Esophagus muscularis mucosa (tissue), 4 donors: ENCODE data around the gene TERT.
"Not testable (repeated sequence)": the region's sequence is repeated elsewhere in the genome, so short reads cannot be mapped to it uniquely, and the experiment has no call there.

ENCODE experiments used
- EP300 ChIP-seq: sonication (generic); formaldehyde crosslinking; IDR thresholded peaks from one replicate; pipeline ENCODE4 v1.6.1; 2017; ENCODE audit warnings: antibody characterized with exemption
- POLR2A ChIP-seq: fragments of 450-650 bp; IDR thresholded peaks from one replicate; pipeline ENCODE4 v1.6.1; 2017; ENCODE audit warnings: antibody characterized with exemption, moderate library complexity, mild to moderate bottlenecking, low read depth
- TF ChIP-seq, protein P1 (sequence below), 3 experiments: fragments of 200-600 bp in 2 of 3; fragments of 450-650 bp in 1 of 3; sonication (generic) in 2 of 3; IDR thresholded peaks; one replicate each; pipeline ENCODE4 v1.5.1; 2017 to 2019; ENCODE audit warnings: antibody characterized with exemption in 3 of 3, mild to moderate bottlenecking in 2 of 3, moderate library complexity in 1 of 3

DNA sequence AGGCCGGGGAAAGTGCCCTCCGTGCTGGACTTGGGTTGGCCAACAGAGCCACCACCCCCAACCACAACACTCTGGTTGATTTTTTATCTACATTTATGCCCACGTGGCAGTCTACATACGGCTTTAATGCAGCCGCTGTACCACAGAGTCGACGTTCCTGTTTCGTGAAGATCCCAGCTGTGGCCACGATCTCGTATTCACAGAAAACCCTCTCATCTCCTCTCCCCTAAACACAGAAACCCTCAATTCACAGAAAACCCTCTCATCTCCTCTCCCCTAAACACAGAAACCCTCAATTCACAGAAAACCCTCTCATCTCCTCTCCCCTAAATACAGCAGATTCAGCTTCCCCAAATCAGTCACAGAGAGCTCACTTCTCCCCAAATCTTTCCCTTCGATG lies 65.8 kb downstream of the TERT start:
- TF ChIP-seq, protein P1, sequence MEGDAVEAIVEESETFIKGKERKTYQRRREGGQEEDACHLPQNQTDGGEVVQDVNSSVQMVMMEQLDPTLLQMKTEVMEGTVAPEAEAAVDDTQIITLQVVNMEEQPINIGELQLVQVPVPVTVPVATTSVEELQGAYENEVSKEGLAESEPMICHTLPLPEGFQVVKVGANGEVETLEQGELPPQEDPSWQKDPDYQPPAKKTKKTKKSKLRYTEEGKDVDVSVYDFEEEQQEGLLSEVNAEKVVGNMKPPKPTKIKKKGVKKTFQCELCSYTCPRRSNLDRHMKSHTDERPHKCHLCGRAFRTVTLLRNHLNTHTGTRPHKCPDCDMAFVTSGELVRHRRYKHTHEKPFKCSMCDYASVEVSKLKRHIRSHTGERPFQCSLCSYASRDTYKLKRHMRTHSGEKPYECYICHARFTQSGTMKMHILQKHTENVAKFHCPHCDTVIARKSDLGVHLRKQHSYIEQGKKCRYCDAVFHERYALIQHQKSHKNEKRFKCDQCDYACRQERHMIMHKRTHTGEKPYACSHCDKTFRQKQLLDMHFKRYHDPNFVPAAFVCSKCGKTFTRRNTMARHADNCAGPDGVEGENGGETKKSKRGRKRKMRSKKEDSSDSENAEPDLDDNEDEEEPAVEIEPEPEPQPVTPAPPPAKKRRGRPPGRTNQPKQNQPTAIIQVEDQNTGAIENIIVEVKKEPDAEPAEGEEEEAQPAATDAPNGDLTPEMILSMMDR (IDR thresholded peaks at IDR 0.05) = not testable (repeated sequence)
- not testable (repeated sequence) for TF ChIP-seq POLR2A, EP300
